HT-29 (cell line): Measurements from ENCODE around the gene MTA1. TPM values are rescaled to one million over a fixed set of nuclear protein-coding genes. Genes with fewer than 3 reads are reported as not detected.

Experiments used
- DNase-seq: peaks from one replicate; pipeline ENCODE4 v3.0.0-alpha.2; 2015; ENCODE audit warnings: low spot score
- total RNA-seq: library from RNA; depleted of rRNA; stranded (reverse); fragments of >200 nt; shearing (Covaris generic); gene quantifications from 2 replicates; pipeline ENCODE4 v1.2.3, GENCODE V29; 2014

Gene MTA1
- total RNA-seq, 1 experiment from 2014 or later: 136 TPM

DNA sequence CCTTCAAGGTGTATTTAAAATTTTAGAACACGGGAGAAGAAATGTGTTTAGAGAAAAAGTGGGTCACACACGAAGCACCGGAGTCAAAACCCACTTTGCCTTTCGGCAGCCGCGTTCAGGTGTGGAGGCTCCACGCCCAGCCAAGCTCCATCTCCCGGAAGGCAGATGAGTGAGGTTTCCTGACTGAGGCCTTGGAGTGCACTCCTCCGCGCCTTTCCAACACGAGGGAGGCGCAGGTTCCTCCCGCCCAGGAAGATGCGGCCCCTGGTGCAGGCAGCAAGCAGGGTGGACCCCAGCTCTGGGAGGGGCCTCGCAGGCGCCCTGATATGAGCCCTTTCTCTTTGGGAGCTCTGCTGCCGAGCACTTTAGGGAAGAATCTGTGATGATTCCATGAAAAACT lies 22.5 kb downstream of the MTA1 start:
- DNase-seq: no peak

DNA sequence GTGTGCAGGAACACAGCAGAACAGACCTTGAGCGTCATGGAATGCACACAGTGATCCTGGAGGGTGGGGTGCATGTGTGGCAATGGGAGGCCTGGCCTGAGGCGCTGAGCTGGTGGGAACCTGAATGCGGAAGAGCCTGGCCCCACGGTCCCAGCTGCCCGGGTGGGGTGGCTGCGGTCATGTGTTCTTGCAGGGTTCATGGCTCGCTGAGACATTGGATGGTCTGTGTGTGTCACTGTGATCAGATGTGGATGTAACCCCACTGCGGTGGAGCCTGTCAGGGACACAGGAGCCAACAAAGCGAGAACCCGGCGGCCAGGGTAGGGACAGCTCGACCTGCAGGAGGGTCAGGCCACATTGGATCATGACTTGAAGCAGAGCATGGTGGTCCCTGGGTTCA lies 23.2 kb downstream of the MTA1 start:
- no peak for DNase-seq

DNA sequence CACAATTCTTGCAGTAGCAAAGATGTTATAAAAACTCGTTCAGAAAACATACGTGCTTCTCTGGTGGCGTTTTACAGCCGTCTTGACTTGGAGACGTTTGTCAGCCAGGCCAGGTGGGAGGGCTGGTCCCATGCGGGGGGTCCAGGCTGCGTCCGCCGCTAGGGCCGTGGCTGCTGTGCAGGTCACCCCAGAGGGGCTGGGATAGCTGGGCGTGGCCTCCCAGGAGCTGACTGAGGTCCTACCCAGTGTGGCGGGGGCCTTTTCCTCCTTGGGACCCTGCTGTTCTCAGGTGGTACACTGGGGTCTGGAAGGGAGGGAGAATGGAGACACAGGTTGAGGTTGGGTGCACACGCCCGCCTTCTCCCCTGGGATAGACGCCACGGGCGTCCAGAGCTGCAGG lies 25.2 kb downstream of the MTA1 start:
- no peak for DNase-seq

DNA sequence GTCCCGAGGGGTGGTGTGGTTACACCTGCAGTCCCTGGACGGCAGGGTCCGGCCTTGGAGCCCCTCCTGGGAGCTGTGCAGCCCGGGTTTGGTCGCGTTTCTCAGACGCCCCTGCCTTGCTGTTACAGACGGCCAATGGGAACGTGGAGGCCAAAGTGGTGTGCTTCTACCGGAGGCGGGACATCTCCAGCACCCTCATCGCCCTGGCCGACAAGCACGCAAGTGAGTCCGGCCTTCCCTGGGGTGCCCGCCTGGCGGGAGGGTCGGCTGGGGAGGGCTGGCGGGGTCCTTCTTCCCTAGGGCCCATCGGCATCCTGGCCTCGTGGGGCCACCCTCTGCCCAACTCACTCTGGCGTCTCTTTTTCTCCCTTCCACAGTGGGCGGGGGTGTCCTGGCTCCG lies 25.7 kb downstream of the MTA1 start:
- DNase-seq: no peak

DNA sequence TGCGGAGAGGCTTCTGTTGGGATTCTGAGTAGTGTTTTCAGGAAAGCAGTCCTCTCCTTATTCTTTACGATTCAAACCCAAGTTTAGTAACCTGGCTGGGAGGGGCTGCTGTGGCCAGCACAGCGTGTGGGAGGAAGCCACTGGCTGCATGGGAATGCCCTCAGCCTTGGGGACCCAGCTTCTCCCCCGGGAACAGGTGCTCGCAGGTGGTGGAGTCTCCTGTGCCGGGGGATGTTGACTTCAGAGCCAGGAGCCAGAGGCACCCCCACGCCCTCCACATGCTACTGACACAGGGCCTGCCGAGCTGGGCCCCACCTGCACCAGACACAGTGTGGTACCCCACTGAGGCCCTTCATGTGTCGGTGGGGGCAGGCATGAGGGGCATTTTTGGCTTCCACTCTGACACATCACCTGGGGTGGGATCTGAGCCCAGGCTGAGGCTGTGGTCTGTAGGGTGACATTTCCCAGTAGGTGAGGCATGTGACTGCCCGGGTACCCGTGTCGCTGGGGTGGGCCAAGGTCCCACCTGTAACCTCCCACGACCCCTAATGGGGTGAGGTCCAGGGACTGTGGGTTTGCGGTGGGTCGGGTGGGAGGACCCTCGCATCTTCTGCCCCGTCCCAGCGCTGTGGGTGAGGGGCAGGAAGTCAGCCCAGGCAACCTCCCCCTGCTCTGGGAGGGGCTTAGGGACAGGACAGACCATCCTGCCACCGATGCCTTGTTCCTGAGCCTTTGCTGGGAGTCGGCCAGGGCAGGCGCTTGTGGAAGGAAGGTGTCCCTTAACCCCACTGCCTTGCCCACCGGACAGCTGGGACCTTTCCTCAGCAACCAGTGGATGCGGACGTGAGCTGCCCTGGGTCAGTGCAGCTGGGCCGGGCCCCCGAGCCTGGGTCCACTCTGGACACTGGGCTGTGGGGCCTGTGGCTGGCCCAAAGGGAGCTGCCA lies 26.5 kb downstream of the MTA1 start:
- DNase-seq: no peak

DNA sequence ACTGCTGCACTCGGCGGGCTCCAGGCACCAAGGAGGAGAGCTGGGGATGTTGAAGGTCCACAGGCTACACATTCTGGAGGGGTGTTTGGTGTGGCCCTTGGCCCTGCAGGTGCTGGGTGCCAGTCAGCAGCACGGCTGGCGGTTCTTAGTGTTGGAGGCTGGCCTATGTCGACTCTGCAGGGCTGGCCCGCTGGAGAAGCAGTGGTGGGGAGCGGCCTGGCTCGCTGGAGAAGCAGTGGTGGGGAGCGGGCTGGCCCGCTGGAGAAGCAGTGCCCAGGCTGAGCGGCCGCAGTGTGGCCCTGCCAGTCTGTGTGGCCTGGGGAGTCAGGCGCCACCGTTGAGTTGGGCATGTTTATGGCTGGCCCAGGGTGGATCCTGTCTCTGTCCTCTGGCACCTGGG lies 27.3 kb downstream of the MTA1 start:
- DNase-seq: no peak

DNA sequence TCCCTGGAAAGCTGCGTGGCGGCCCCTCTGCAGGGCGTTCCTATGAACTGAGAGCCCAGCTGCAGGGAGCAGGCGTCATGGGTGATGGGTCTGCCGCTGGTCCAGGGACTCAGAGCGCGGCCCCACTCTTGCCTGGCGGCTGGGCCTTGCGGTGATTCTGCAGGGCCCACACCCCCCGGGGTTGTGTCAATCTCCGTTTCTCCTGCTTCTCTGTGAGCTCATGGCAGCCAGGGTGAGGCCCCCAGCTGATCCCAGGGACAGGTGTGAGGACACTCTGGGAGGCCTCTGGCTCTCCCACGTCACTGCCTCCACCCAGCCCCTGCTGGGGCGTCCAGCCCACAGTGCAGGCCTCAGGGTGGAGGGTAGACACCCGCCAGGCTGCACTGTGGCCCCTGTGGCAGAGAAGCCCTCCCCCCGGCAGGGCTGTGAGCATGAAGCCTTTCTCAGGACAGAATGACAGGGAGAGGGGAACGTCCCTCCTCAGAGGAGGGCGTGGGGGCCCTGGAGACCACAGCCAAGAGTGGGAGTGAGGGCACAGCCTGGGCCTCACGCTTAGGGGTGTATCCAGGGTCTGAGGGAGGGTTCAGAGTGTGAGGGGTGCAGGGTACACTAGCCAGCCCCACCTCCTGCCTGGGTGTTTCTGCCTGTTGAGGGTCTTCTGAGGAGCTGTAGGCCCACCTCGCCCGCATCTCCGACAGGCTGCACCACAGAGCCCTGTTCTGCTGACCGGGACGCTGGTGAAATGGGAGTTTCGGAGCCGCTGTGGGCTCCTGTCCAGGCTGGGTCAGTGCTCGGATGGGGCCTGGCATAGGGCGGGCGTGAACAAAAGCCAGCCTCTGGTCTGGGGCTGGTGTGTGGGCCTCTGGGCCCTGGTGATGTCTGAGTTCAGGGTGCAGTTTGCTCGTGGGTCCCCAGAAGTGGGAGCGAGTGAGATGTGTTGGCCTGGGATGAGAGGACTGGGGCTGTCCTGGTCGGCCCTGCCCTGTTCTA lies 28.3 kb downstream of the MTA1 start:
- no peak for DNase-seq

DNA sequence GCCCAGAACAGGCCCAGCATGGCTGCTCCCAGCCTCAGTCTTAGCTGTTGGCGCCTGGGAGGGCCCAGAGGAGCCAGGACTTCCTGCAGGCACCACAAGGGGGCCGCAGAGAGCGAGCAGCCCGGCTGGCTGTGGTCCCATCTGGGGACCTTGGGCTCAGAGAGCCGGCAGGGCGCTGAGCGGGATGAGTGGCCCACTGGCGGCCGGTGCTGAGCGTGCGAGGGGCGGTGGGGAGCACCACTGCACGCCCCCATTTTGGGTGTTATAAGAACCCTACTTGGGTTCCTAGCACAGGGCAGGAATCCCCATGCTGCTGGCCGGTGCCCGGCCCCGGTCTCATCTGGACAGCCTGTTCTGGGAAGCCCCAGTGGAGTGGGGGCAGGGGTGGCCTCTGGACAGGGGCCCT lies 29.1 kb downstream of the MTA1 start:
- DNase-seq: peak; percentile 57

DNA sequence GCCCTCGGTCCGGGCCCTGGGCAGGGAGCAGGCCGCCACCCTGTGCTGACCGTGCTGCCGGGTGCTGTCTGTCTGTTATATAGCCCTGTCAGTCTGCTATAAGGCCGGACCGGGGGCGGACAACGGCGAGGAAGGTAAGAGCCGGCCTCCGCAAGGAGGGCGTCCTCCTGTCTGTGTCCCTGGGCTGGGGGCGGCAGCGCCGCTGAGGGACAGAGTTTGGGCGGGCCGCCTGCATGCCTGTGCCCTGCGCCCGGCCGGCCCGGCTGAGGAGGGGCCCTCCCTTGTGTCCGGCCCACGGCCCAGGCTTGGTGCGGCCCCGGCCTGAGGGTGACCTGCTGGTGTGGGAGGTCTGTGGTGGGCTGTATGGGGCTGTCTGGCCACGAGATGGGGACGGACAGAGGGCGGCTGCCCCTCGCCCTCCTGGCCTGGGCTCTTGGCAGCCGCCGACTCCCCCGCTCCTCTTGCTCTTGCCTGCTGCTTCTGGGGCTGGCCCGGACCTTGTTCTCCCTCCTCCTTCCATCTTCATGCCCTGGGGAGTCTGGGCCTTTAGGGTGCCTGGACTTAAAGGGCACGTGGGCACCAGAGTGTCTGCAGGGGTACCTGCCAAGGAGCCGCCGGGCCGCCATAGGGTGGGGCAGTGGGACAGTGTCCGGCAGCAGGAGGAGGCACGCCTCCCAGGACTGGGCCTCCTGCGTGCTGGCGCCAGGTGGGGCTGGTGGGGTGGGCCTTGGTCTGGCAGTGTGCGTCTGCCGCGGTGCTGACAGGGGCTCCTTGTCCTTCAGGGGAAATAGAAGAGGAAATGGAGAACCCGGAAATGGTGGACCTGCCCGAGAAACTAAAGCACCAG lies 29.9 kb downstream of the MTA1 start:
- DNase-seq: no peak

DNA sequence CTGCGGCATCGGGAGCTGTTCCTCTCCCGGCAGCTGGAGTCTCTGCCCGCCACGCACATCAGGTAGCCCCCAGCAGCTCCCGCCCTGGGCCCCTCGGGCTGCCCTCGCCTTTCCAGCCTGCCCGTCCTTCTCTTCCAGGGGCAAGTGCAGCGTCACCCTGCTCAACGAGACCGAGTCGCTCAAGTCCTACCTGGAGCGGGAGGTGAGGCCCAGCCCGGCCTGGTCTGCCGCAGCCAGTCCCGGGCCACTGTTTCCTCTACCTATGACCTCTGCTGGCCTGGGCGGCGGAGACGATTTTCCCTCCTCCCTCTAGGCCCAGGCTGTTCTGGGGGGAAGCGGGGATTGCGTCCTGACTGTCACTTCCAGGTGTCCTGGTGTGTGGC lies 30.5 kb downstream of the MTA1 start:
- no peak for DNase-seq

DNA sequence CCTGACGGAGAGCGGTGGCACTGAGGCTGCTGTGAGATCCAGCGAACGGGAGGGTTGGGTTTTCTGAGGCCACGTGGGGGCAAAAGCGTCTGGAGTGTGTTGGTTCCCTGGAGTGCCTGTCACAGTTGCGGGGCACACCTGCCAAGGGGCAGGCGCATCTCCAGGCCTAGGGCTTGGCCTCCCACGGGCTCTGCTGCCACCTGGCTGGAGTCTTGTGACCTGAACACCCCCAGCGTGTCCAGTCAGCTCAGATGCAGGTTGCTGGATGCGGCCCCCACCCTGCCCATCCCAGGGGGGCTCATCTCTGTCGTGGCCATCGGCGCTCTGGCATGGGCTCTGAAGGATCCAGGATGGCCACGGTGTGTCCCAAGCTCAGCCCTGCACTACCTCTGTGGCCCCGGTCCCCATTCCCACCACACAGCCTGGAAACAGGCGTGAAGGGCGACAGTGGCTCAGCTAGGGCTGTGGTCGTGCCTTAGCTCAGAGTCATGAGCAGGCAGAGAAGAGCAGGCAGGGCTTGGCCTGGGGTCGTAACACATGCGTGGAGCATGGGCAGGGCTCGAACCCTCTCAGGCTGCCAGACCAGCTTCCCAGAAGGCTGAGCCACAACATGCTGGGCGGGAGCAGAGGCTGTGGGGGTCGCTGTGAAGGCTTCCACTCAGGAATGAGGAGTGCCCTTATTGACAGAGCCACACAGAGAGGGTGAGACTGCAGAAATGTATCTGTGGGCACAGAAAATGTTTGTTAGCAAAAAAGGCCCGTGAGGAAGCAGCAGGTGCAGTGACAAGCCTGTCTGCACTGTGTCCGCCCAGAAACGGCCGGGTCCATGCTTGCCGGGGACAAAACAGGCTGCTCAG lies 31.5 kb downstream of the MTA1 start:
- no peak for DNase-seq

DNA sequence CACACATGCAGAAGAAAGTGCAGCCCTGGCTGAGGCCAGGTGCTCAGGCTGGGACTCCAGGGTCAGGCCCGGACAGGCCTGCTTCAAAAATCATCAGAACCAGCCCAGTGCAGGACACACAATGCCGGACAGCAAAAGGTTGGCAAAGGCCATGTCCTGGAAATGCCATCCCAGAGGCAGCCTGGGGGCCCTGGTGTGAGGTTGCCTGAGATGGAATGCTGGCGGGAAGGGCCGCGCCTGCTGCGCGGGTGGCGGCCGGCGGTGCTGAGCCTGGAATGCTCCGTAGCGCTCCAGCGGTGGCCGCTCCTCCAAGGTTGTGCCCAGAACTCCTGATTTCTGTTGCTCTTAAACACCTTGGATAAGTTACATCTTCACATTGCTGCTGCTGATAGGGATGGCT lies 33.3 kb downstream of the MTA1 start:
- DNase-seq: no peak

DNA sequence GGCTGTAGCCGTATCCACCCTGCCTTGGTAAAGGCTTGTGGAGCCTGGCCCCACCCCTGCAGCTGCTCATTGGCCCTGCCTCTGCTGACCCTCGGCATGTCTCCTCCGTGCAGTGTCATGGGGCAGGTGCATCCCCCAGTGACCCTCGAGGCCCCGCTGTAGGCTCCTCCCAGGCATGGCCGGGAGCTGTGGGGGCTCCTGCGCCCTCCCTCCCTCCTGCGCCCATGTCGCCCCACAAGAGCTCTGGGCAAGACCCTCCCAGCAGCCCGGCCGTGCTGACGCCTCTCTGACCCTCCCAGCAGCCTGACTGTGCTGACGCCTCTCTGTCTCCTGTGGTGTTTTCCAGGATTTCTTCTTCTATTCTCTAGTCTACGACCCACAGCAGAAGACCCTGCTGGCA lies 34.2 kb downstream of the MTA1 start:
- no peak for DNase-seq

DNA sequence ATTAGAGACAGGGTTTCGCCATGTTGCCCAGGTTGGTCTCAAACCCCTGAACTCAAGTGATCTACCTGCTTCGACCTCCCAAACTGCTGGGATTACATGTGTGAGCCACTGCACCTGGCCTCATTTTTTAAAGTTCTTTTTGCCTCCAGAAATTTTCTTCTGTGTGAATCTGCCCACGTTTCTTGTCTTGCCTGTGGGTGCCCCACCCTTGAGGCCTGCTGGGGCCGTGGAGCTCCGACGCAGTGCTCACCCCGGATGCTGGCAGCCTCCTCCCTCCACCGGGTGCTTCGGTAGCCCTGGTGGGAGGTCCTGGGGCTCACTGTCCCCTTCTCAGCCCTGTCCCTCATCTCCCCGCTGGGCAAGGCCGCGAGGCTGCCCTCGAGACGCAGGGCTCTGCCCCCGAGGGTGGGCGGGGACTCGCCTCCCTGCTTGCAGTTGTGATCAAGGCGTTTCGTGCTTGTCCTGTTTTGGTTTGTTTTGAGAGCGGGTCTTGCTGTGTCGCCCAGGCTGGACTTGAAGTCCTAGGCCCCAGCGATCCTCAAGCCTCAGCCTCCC lies 35.5 kb downstream of the MTA1 start:
- DNase-seq: no peak

DNA sequence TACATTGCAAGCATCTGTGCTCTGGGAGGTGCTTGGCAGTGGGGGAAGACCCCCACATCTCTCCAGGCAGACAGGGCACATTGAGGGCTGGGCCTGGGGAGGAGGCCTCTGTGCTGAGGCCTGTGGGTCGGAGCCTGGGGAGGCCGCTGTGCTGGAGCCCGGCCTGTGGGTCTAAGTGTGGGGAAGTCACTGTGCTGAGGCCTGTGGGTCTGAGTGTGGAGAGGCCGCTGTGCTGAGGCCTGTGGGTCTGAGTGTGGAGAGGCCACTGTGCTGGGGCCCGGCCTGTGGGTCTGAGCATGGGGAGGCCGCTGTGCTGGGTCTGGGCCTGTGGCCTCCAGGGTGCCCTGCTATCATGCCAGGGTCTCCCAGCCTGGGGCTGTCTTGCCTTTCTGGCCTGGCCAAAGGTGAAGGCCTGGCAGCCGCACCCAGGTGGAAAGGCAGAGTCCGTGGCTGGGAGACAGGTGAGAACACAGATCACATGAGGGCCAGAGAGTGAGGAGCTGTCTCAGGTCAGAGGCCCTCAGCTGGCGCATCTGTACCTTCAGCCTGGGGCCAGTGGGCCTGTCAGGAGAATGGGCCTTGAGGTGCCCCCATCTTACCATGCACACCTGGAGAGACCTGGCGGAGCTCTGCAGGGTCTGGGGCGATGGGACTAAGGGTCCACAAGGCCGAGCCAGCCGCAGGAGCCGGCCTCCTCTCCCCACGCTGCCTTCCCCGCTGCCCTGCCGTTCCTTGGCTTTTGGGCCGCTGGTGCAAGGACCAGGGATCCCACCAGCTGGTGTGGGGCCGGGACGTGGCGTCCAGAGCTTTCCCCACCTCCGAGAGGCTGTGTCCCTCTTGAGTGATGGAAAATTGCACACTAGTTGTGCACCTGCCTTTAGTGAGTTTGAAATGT lies 36.4 kb downstream of the MTA1 start:
- no peak for DNase-seq

DNA sequence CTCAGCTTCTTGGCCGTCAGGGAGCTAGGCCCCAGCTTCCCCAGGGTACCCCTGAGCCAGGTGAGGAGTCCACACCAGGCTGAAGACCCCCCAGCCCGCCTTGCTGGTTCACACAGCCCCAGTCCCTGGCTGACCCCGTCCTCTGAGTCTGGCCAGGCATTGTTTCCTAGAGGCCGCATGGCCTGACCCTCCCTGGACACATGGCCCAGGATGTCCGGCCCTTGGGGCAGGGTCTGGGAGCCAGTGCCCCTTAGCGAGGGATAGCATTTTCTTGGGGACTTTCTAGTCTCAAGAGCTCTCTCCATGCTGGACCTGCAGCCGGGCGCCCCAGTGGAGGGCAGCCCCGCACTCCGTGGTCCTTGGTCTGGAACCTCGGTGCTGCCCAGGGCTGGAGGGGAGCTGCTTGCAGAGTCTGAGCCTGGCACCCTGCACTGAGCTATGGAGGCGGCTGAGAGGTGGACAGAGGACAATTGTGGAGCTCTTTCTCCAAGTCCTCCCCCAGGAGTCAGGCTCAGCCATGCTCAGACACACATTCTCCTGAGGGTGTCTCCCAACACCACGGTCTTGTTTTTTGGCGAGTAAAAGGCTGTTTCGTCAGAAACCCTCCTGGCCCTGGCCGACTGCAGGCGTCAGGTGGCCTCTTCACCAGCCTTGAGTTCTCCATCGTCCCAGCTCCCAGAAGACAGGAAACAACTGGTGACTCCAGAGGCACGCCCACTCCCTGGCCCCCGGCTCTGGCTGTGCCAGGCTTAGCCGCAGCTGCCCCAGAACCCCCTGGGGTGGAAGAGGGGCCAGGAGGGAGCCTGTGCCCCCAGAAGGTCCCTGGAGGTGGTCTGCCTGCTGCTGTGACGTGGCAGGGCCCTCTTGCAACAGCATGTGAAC lies 37.4 kb downstream of the MTA1 start:
- no peak for DNase-seq

DNA sequence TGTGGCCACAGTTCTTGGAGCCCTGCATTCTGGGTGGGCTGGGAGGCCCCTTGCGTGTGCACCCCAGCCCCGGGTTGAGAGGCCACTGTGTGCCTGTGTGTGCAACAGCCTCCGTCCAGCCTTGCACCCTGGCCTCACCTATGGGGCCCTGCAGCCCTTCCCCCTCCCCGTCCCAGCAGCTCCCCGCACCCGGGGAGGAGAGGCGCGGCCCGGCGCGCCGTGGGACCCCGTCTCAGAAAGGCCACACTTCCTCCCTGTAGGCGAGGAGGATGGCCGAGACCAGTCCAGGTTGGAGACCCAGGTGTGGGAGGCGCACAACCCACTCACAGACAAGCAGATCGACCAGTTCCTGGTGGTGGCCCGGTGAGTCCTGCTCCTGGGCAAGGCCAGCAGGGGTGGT lies 38.4 kb downstream of the MTA1 start:
- no peak for DNase-seq

DNA sequence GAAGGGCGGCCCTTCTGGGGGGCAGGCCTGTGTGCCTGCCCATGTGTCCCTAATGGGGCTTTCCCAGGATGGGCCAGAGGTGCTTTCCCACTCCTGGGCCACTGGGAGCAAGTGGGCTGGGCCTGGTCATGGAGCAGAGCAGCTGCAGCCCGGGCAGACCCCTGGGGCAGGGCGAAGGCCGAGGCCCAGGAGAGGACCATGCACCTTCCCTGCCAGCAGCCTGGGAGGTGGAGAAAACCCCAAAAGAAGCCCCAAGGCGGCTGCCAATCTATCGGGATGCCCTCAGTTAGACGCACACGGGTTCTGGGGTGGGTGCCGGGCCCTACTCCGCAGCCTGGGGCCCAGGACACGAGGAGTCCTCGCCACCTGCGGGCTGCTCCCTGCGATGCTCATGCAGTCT lies 38.9 kb downstream of the MTA1 start:
- no peak for DNase-seq
